Omental fat pad (tissue), 4 donors: Measurements from ENCODE around the gene AP2A1. TPM values are rescaled to one million over a fixed set of nuclear protein-coding genes. Genes with fewer than 3 reads are reported as not detected.

Source experiments
- ATAC-seq: fragments of 150-250 bp; one replicate; pipeline ENCODE4 v1.9.1; 2016; ENCODE audit warnings: mild to moderate bottlenecking, moderate library complexity; ENCODE audit not compliant: low FRiP score
- DNase-seq: peaks from one replicate; pipeline ENCODE4 v3.0.0-alpha.2; 2019; ENCODE audit warnings: low spot score
- CTCF ChIP-seq, 3 donors: fragments of 450-650 bp; IDR thresholded peaks; one replicate each; pipeline ENCODE4 v1.5.1; 2016 to 2017; ENCODE audit warnings: antibody characterized with exemption in 3 of 3, mild to moderate bottlenecking in 3 of 3, moderate library complexity in 2 of 3
- total RNA-seq, 4 donors: library from RNA; depleted of rRNA; stranded (reverse); fragments of >200 nt; gene quantifications; one replicate each; pipeline ENCODE4 v1.1.0, GENCODE V29; 2016

AP2A1 gene
- total RNA-seq, 4 donors from 2014 or later: 63.9 to 88.0 (median 72.4) TPM

- no peak for ATAC-seq
- TF ChIP-seq CTCF (IDR thresholded peaks at IDR 0.05): no peak
- DNase-seq: no peak
Measured at GRCh38 chr19:49791776-49792445, 25.1 kb downstream of the AP2A1 start.

GRCh38 chr19:49792829-49793560 lies 26.2 kb downstream of the AP2A1 start:
- no peak for ATAC-seq

GRCh38 chr19:49793561-49793840 lies 26.7 kb downstream of the AP2A1 start:
- ATAC-seq: no peak

More at GRCh38 chr19:49792829-49793560, 26.2 kb downstream of the AP2A1 start:
- no peak for TF ChIP-seq CTCF (IDR thresholded peaks at IDR 0.05)
- DNase-seq: no peak

GRCh38 chr19:49795615-49796014 lies 28.8 kb downstream of the AP2A1 start:
- DNase-seq (no peak), ATAC-seq (no peak)
- TF ChIP-seq CTCF (IDR thresholded peaks at IDR 0.05): no peak

More at GRCh38 chr19:49793561-49793840, 26.7 kb downstream of the AP2A1 start:
- no peak for DNase-seq
- TF ChIP-seq CTCF (IDR thresholded peaks at IDR 0.05): no peak

GRCh38 chr19:49798574-49798973 lies 31.8 kb downstream of the AP2A1 start:
- DNase-seq: no peak
- no peak for TF ChIP-seq CTCF (IDR thresholded peaks at IDR 0.05)
- no peak for ATAC-seq

- no peak for ATAC-seq
- no peak for TF ChIP-seq CTCF (IDR thresholded peaks at IDR 0.05)
- DNase-seq: no peak
Measured at GRCh38 chr19:49799271-49799797, 32.5 kb downstream of the AP2A1 start.
